Measurements from ENCODE around the gene ERLEC1.
"Not testable (repeated sequence)": the region's sequence is repeated elsewhere in the genome, so short reads cannot be mapped to it uniquely, and the experiment has no call there.

ERLEC1 gene

GRCh38 chr2:53780056-53780455 is 6.8 kb upstream of the ERLEC1 start:
- FAIRE-seq (no peak), DNase-seq (ENCODE audit: insufficient read length, low spot score) (no peak)

GRCh38 chr2:53782676-53783075 is 4.2 kb upstream of the ERLEC1 start:
- no peak for FAIRE-seq
- no peak for DNase-seq (ENCODE audit: insufficient read length, low spot score)

DNA sequence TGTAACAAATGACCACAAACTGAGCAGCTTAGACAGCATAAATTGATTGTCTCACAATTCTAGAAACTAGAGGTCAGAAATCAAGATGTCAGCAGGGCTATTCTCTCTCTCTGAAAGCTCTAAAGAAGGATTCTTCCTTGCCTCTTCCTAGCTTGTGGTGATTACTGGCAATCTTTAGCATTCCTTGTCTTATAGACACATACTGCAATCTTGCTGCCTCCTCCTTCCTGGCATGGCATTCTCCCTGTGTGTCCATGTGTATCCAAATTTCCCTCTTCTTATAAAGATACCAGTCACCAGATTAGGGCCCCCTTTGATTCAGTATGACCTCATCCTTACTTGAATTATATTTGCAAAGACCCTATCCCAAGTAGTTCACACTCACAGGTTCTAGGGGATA is 2.4 kb upstream of the ERLEC1 start:
- DNase-seq (ENCODE audit: insufficient read length, low spot score): no peak
- no peak for FAIRE-seq

DNA sequence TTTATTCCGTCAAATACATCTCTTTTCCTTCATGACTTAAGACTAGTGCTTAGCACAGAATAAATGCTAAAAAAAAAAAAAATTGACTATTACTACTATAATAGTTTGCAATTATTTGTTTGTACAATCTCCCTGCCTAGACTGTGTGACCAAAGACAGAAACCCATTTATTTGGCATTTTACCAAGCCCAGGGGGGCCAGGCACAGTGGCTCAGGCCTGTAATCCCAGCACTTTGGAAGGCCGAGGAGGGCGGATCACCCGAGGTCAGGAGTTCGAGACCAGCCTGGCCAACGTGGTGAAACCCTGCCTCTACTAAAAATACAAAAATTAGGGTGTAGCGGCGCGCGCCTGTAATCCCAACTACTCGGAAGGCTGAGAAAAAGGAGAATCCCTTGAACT is 1.5 kb upstream of the ERLEC1 start:
- DNase-seq (ENCODE audit: insufficient read length, low spot score) (no peak), FAIRE-seq (no peak)

- DNase-seq (ENCODE audit: insufficient read length, low spot score): no peak
- FAIRE-seq: no peak
Observed at GRCh38 chr2:53786352-53786704, 516 bp upstream of the ERLEC1 start.

DNA sequence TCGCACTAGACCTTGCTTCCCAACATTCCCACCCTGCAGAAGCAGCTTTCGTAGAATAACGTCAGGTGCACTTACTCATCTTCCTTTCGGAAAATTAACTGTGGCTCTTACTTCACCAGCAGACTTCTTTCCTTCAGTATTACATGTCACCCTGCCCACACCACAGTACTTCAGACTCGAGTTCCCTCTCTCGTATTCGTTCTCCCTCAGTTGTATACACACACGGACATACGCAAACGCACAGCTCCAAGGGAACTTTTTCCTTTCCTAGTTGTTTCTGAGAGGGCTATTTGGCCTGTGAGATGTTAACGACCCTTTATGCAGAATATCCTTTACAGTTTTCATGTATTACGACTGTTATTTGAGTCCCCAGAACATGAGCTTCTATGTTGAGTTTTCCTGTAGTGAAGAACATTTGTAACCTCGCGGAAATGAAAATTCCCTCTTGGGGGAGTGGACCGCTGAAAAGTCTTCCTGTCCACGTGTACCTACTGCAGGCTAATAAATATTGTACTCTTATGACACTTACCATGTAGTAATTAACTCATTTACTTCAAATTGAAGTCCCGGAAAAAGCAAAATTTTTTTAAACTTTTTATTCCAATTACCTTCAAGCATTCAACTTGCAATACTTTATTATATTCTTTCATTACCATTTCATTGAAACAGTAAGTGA is 908 bp downstream of the ERLEC1 start:
- no peak for DNase-seq (ENCODE audit: insufficient read length, low spot score)
- peak; percentile 44 for FAIRE-seq

DNA sequence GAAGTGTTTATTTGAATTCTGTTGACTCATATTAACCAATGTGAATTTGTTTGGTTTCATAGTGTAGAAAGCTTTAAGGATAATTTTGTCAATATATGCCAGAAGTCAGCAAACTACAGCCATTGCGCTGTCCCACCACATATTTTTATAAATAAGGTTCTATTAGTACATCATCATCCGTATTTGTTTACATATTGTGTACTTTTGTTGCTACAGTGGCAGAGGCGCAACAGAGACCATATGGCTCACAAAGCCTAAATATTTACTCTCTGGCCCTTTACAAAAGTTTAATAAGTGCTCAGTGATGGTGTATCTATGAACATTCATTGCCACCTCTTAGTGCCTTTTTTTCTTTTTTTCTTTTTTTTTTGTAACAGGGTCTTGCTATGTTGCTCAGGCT is 6.4 kb downstream of the ERLEC1 start:
- no peak for DNase-seq (ENCODE audit: insufficient read length, low spot score)
- no peak for FAIRE-seq

- no peak for DNase-seq (ENCODE audit: insufficient read length, low spot score)
- no peak for FAIRE-seq
Observed at GRCh38 chr2:53793821-53794220, 7.0 kb downstream of the ERLEC1 start.

- FAIRE-seq (no peak), DNase-seq (ENCODE audit: insufficient read length, low spot score) (no peak)
Observed at GRCh38 chr2:53801547-53801946, 14.7 kb downstream of the ERLEC1 start.

DNA sequence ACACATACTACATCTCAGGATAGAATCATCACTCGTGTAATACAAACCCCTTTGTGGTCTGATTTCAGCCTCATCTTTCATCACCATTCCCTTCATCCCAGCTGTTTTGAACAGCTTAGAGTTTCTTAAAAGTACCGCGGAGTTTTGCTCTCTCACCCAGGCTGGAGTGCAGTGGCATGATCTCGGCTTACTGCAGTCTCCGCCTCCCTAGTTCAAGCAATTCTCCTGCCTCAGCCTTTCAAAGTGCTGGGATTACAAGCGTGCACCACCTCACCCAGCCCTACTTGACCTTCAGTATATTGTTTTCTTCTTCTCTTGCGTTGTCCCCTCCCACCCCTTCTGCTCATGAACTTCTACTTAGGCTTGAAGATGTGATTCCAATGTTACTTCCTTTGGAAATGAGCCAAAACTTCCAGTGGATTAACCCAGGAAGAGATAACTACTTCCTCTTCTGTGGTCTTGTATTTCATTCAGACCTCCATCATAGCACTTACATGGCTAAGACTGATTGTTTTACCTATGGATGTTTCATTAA is 15.8 kb downstream of the ERLEC1 start:
- FAIRE-seq: no peak

GRCh38 chr2:53811601-53812000 is 24.8 kb downstream of the ERLEC1 start:
- DNase-seq (ENCODE audit: insufficient read length, low spot score) (no peak), FAIRE-seq (no peak)

More for the DNA sequence above, 15.8 kb downstream of the ERLEC1 start:
- DNase-seq (ENCODE audit: insufficient read length, low spot score): no peak

- no peak for FAIRE-seq
- DNase-seq (ENCODE audit: insufficient read length, low spot score): no peak
Observed at GRCh38 chr2:53813151-53813550, 26.3 kb downstream of the ERLEC1 start.

- no peak for FAIRE-seq
- no peak for DNase-seq (ENCODE audit: insufficient read length, low spot score)
Observed at GRCh38 chr2:53818854-53819435, 32.1 kb downstream of the ERLEC1 start.

DNA sequence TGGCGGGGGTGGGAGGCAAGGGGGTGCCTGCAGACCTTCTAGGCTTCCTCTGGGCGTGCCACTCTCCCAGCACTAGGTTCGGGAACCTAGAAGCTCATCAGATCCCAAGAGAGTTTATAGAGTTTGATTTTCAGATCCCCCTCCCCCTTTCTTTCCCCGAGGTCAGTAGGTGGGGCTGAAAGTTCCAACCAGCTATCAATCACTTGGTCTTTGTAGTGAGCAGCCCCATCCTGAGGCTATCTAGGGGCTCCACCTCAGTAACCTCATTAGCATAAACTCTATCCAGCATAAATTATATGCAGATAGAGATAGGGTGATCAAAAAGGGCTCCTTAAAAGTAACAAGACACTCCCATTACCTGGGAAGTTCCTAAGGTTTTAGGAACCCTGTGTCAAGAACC is 32.8 kb downstream of the ERLEC1 start:
- FAIRE-seq (no peak), DNase-seq (ENCODE audit: insufficient read length, low spot score) (no peak)

GRCh38 chr2:53820048-53820447 is 33.2 kb downstream of the ERLEC1 start:
- no peak for DNase-seq (ENCODE audit: insufficient read length, low spot score)
- no peak for FAIRE-seq

DNA sequence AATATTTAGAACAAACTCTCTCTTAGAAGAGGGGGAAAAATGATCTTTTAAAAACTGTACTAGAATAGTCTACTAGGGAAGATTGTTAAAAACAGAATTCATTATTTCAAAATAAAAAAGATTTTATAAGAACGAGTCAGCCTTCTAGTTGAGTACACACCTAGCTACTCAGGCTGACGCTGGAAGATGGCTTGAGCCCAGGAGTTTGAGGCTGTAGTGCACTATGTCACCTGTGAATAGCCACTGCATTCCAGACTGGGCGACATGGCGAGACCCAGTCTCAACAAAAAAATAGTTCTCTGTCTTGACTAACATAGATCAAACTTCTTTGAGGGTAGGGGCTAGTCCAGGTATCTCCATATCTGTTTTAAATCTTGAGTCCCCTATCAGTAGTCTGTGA is 33.9 kb downstream of the ERLEC1 start:
- no peak for DNase-seq (ENCODE audit: insufficient read length, low spot score)
- FAIRE-seq: no peak

DNA sequence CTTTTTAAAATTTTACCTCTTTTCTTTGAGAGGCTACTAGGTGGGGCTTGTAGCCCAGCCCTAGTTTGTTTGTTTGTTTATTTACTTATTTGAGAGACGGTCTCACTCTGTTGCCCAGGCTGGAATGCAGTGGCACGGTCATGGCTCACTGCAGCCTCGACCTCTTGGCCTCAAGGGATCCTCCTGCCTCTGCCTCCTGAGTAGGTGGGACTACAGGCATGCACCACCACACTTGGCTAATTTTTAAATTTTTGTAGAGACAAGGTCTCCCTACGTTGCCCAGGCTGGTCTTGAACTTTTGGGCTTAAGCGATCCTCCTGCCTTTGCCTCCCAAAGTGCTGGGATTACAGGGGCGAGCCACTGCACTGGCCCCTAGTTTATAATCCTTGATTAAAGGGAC is 35.0 kb downstream of the ERLEC1 start:
- no peak for DNase-seq (ENCODE audit: insufficient read length, low spot score)
- no peak for FAIRE-seq

- DNase-seq (ENCODE audit: insufficient read length, low spot score): not testable (repeated sequence)
Observed at GRCh38 chr2:53823639-53824038, 36.8 kb downstream of the ERLEC1 start.

DNA sequence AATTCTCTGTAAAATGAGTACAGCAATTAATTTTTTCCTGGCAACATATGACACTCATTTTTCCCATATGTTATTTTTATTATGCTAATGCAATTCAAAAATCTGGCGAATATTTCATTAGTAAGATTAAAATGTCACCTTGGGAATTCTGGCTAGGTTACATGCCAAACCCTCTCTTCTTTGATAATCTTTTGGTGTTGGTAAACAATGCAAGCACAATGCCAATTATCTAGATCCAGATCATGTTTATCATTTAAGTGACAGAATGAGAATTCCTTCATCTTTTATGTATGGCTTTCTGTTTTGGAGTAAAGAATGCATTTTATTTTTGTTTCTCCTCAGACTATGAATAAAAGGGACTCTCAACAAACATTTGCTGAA is 39.2 kb downstream of the ERLEC1 start:
- no peak for FAIRE-seq
- DNase-seq (ENCODE audit: insufficient read length, low spot score): no peak

More at GRCh38 chr2:53823639-53824038, 36.8 kb downstream of the ERLEC1 start:
- FAIRE-seq: not testable (repeated sequence)

GRCh38 chr2:53826587-53827397 is 39.9 kb downstream of the ERLEC1 start:
- DNase-seq (ENCODE audit: insufficient read length, low spot score): no peak
- no peak for FAIRE-seq

GRCh38 chr2:53827398-53828175 is 40.7 kb downstream of the ERLEC1 start:
- no peak for FAIRE-seq
- DNase-seq (ENCODE audit: insufficient read length, low spot score): no peak
